K562 (cell line): ENCODE measurements around the gene SOX6. TPM values are rescaled to one million over a fixed set of nuclear protein-coding genes. Genes with fewer than 3 reads are reported as not detected.

Source experiments
- ATF3 ChIP-seq, 2 experiments: fragments of 450-650 bp in 1 of 2; sonication (generic) in 1 of 2; formaldehyde crosslinking in 1 of 2; IDR thresholded peaks in 1 of 2; conservative IDR thresholded peaks in 1 of 2; 2 replicates each; pipeline versions ENCODE4 v1.6.1 to v1.8.1; 2016 to 2023; ENCODE audit warnings: mild to moderate bottlenecking in 2 of 2, moderate library complexity in 2 of 2, inconsistent platforms in 1 of 2, missing genetic modification reagents in 1 of 2
- CEBPB ChIP-seq: fragments of 450-650 bp; IDR thresholded peaks from 2 replicates; pipeline ENCODE4 v1.6.1; 2016; ENCODE audit warnings: missing genetic modification characterization, missing compliant biosample characterization
- CUX1 ChIP-seq: fragments of 200-800 bp; sonication (Bioruptor generic); IDR thresholded peaks from 2 replicates; pipeline ENCODE4 v1.6.1; 2016; ENCODE audit warnings: missing genetic modification characterization, missing compliant biosample characterization
- GATAD2B ChIP-seq: fragments of 450-650 bp; IDR thresholded peaks from 2 replicates; pipeline ENCODE4 v1.6.1; 2017; ENCODE audit warnings: mild to moderate bottlenecking, borderline replicate concordance
- HDAC2 ChIP-seq: fragments of 450-650 bp; IDR thresholded peaks from 2 replicates; pipeline ENCODE4 v1.6.1; 2016; ENCODE audit warnings: mild to moderate bottlenecking
- HMG20A ChIP-seq: fragments of 450-650 bp; formaldehyde crosslinking; conservative IDR thresholded peaks from 2 replicates; pipeline ENCODE4 v1.4.0; 2020; ENCODE audit warnings: mild to moderate bottlenecking, mixed read lengths
- MLLT1 ChIP-seq, 2 experiments: fragments of 450-650 bp; IDR thresholded peaks; 2 replicates each; pipeline ENCODE4 v1.6.1; 2016
- NFRKB ChIP-seq: fragments of 450-650 bp; IDR thresholded peaks from 2 replicates; pipeline ENCODE4 v1.6.1; 2016; ENCODE audit warnings: low read depth
- SMARCC2 ChIP-seq: fragments of 450-650 bp; IDR thresholded peaks from 2 replicates; pipeline ENCODE4 v1.6.1; 2017; ENCODE audit warnings: antibody characterized with exemption, moderate library complexity, mild to moderate bottlenecking, low read depth
- SRF ChIP-seq, 2 experiments: fragments of 250-450, 450-650 bp in 1 of 2; sonication (Bioruptor Pico) in 1 of 2; sonication (generic) in 1 of 2; formaldehyde crosslinking; IDR thresholded peaks; 2 replicates each; pipeline versions ENCODE4 v1.5.0 to v1.5.1; 2020 to 2022; ENCODE audit warnings: mild to moderate bottlenecking in 1 of 2, missing genetic modification reagents in 1 of 2
- THAP12 ChIP-seq: fragments of 250-450 bp; sonication (Bioruptor Pico); IDR thresholded peaks from 2 replicates; pipeline ENCODE4 v1.9.0; 2021; ENCODE audit warnings: mild to moderate bottlenecking, inconsistent platforms
- U2AF1 ChIP-seq: fragments of 200-400 bp; formaldehyde crosslinking; optimal IDR thresholded peaks from 2 replicates; pipeline ENCODE3; 2017; ENCODE audit warnings: mild to moderate bottlenecking, low read depth, low read length, moderate library complexity
- ZC3H8 ChIP-seq: fragments of 450-650 bp; IDR thresholded peaks from 2 replicates; pipeline ENCODE4 v1.6.1; 2017
- ZNF197 ChIP-seq: fragments of 200-800 bp; sonication (Bioruptor generic); IDR thresholded peaks from 2 replicates; pipeline ENCODE4 v1.6.1; 2016; ENCODE audit warnings: low read depth, missing genetic modification characterization, missing compliant biosample characterization
- ZNF324 ChIP-seq: fragments of 250-450 bp; sonication (Bioruptor Pico); IDR thresholded peaks from 2 replicates; pipeline ENCODE4 v1.4.0; 2020; ENCODE audit warnings: mild to moderate bottlenecking
- ZNF717 ChIP-seq: fragments of 250-450 bp; sonication (Bioruptor Pico); IDR thresholded peaks from 2 replicates; pipeline ENCODE4 v1.5.0; 2021
- ZNF766 ChIP-seq: fragments of 200-800 bp; sonication (Bioruptor generic); conservative IDR thresholded peaks from 2 replicates; pipeline ENCODE4 v1.6.1; 2016; ENCODE audit warnings: missing genetic modification characterization, missing compliant biosample characterization
- polyA plus RNA-seq, 8 experiments: library from polyadenylated mRNA; depleted of rRNA in 4 of 8; stranded (reverse) in 5 of 8; unstranded in 3 of 8; fragments of >200 nt; fragmentation: Nextera tagmentation in 2 of 8; fragmentation: Illumina TruSeq in 1 of 8; extraction: Ambion mirVana in 2 of 8; extraction: Trizol in 1 of 8; gene quantifications; 2 replicates each; pipeline versions ENCODE4 v1.2.1 to v1.2.3, GENCODE V29; 2011 to 2014; ENCODE audit warnings: inconsistent platforms in 1 of 8, missing spikeins in 1 of 8
- total RNA-seq, 7 experiments: library from RNA; depleted of rRNA in 6 of 7; stranded (reverse); fragments of >200 nt in 6 of 7; fragmentation: Illumina TruSeq in 2 of 7; extraction: Trizol in 2 of 7; gene quantifications; 2 replicates each; pipeline versions ENCODE4 v1.2.1 to v1.2.3, GENCODE V29; 2011 to 2021; ENCODE audit warnings: low replicate concordance in 1 of 7

The SOX6 gene
- total and polyA plus RNA-seq, 9 of the 15 experiments (the other 6 are each of a cell fraction or from before 2014, with no cell fraction given): 0.89 to 8.7 (median 5.7) TPM

DNA sequence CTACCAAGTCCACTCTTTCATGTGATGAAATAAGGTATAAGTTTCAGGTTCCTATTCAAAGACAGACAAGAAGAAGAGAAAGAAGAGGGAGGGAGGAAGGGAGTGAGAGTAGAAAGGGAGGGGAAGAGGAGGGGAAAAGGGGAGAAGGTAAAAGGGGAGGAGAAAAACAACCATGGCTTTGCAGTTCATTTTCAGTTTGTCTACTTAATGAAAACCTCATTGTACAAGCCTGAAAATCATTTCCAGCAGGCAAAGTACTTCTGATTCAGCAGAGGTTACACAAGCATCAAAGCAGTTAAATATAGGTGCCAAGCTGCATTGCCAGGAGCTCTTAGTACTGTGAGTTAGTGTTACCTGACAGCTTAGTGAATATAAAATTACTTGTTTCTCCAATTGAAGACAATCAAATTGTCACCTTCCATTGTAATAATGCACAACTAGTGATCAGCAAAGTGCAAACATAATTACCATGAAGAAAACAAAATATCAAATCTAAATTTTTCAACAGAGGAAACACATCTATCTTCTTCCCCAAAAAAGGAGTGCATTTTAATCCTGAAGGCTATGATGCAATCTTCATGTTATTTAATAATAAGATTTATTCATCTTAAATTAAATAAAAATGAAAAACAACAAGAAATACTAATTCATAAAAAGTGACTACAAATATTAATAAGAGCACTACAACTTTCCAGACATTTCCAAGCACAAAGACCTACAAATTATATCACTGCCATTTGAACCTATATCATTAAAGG lies 8.2 kb downstream of the SOX6 start (continued):
- TF ChIP-seq SRF (CRISPR knock-in tag; IDR thresholded peaks at IDR 0.05) (0 out of 4 replicates have a peak, but pooled peaks of 1 of the 2 experiments have one; percentile 35), CEBPB (tag) (peak; percentile 52), ATF3 (IDR thresholded peaks at IDR 0.05) (peak; percentile 73), ATF3 (CRISPR knock-in tag; conservative IDR thresholded peaks at IDR 0.05) (no peak), ZNF324 (CRISPR knock-in tag) (no peak), NFRKB (no peak), ZC3H8 (no peak), MLLT1 (IDR thresholded peaks at IDR 0.05) (0 out of 4 replicates have a peak, but pooled peaks of 1 of the 2 experiments have one; percentile 29), CUX1 (CRISPR knock-in tag) (no peak), ZNF197 (CRISPR knock-in tag) (no peak), ZNF766 (CRISPR knock-in tag) (no peak), HMG20A (no peak), U2AF1 (no peak), GATAD2B (no peak), HDAC2 (0 out of 2 replicates have a peak, but pooled peaks have one; percentile 29), SMARCC2 (no peak), THAP12 (CRISPR knock-in tag) (no peak), ZNF717 (CRISPR knock-in tag) (no peak)
